ENCODE measurements around the gene SCRN1. TPM values are rescaled to one million over a fixed set of nuclear protein-coding genes. Genes with fewer than 3 reads are reported as not detected.
A peak's percentile ranks its signal among the peaks of the same experiment; 100 is the strongest.
"Not testable (repeated sequence)": the region's sequence is repeated elsewhere in the genome, so short reads cannot be mapped to it uniquely, and the experiment has no call there.

The SCRN1 gene
- total RNA-seq, 1 donor from 2014 or later = 35.5 TPM

- DNase-seq (ENCODE audit: low read depth) (no peak), FAIRE-seq (no peak)
- Histone ChIP-seq H3K4me3 (ENCODE audit: low read depth, low read length) (no peak overlapping the region), H3K27me3 (ENCODE audit: control insufficient read depth, insufficient read depth, low read length) (no peaks in the 10 kb centered on the region), H3K36me3 (ENCODE audit: control insufficient read depth, insufficient read depth, low read length) (no peaks in the 10 kb centered on the region)
- TF ChIP-seq, protein P1, sequence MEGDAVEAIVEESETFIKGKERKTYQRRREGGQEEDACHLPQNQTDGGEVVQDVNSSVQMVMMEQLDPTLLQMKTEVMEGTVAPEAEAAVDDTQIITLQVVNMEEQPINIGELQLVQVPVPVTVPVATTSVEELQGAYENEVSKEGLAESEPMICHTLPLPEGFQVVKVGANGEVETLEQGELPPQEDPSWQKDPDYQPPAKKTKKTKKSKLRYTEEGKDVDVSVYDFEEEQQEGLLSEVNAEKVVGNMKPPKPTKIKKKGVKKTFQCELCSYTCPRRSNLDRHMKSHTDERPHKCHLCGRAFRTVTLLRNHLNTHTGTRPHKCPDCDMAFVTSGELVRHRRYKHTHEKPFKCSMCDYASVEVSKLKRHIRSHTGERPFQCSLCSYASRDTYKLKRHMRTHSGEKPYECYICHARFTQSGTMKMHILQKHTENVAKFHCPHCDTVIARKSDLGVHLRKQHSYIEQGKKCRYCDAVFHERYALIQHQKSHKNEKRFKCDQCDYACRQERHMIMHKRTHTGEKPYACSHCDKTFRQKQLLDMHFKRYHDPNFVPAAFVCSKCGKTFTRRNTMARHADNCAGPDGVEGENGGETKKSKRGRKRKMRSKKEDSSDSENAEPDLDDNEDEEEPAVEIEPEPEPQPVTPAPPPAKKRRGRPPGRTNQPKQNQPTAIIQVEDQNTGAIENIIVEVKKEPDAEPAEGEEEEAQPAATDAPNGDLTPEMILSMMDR (IDR thresholded peaks at IDR 0.05; ENCODE audit: insufficient read depth, low read length, severe bottlenecking) = no peak
Observed at GRCh38 chr7:29892231-29892630, 97.4 kb downstream of the SCRN1 start.

- FAIRE-seq (peak; percentile 72), DNase-seq (ENCODE audit: low read depth) (no peak)
- no peaks in the 10 kb centered on the region for H3K27me3 ChIP-seq (ENCODE audit: control insufficient read depth, insufficient read depth, low read length)
- TF ChIP-seq, protein P1 (IDR thresholded peaks at IDR 0.05; ENCODE audit: insufficient read depth, low read length, severe bottlenecking) = no peak
- H3K36me3 ChIP-seq (ENCODE audit: control insufficient read depth, insufficient read depth, low read length) = no peaks in the 10 kb centered on the region
- no peak overlapping the region for H3K4me3 ChIP-seq (ENCODE audit: low read depth, low read length)
Observed at GRCh38 chr7:29891766-29892165, 97.8 kb downstream of the SCRN1 start.

- H3K27me3 ChIP-seq (ENCODE audit: control insufficient read depth, insufficient read depth, low read length); DNase-seq (ENCODE audit: low read depth); H3K36me3 ChIP-seq (ENCODE audit: control insufficient read depth, insufficient read depth, low read length); H3K4me3 ChIP-seq (ENCODE audit: low read depth, low read length); FAIRE-seq: not testable (repeated sequence)
Observed at GRCh38 chr7:29890786-29891185, 98.8 kb downstream of the SCRN1 start.

GRCh38 chr7:29890251-29890650, 99.3 kb downstream of the SCRN1 start:
- TF ChIP-seq, protein P1 (IDR thresholded peaks at IDR 0.05; ENCODE audit: insufficient read depth, low read length, severe bottlenecking) = no peak
- DNase-seq (ENCODE audit: low read depth) (no peak), FAIRE-seq (no peak)
- no peak overlapping the region for H3K4me3 ChIP-seq (ENCODE audit: low read depth, low read length)
- no peaks in the 10 kb centered on the region for H3K36me3 ChIP-seq (ENCODE audit: control insufficient read depth, insufficient read depth, low read length)
- no peaks in the 10 kb centered on the region for H3K27me3 ChIP-seq (ENCODE audit: control insufficient read depth, insufficient read depth, low read length)

GRCh38 chr7:29889288-29889687, 100.3 kb downstream of the SCRN1 start:
- Histone ChIP-seq H3K4me3 (ENCODE audit: low read depth, low read length) (no peak overlapping the region), H3K27me3 (ENCODE audit: control insufficient read depth, insufficient read depth, low read length) (no peaks in the 10 kb centered on the region)
- no peak for FAIRE-seq

GRCh38 chr7:29888006-29888405, 101.6 kb downstream of the SCRN1 start:
- DNase-seq (ENCODE audit: low read depth) (no peak), FAIRE-seq (no peak)
- Histone ChIP-seq H3K4me3 (ENCODE audit: low read depth, low read length) (no peak overlapping the region), H3K27me3 (ENCODE audit: control insufficient read depth, insufficient read depth, low read length) (no peaks in the 10 kb centered on the region), H3K36me3 (ENCODE audit: control insufficient read depth, insufficient read depth, low read length) (no peaks in the 10 kb centered on the region)
- TF ChIP-seq, protein P1 (IDR thresholded peaks at IDR 0.05; ENCODE audit: insufficient read depth, low read length, severe bottlenecking) = no peak

More at GRCh38 chr7:29889288-29889687, 100.3 kb downstream of the SCRN1 start:
- H3K36me3 ChIP-seq (ENCODE audit: control insufficient read depth, insufficient read depth, low read length) = no peaks in the 10 kb centered on the region
- no peak for DNase-seq (ENCODE audit: low read depth)
- TF ChIP-seq, protein P1 (IDR thresholded peaks at IDR 0.05; ENCODE audit: insufficient read depth, low read length, severe bottlenecking) = no peak
